HG02588 (cell line): ENCODE results near the gene OR6K3.
"Not testable (repeated sequence)": the region's sequence is repeated elsewhere in the genome, so short reads cannot be mapped to it uniquely, and the experiment has no call there.

Experiments
- ATAC-seq: cut with Tn5 transposase; IDR thresholded peaks from one replicate; pipeline ENCODE4 v1.9.1; 2021; ENCODE audit warnings: mild to moderate bottlenecking, moderate library complexity; ENCODE audit not compliant: unreplicated experiment

The OR6K3 gene

DNA sequence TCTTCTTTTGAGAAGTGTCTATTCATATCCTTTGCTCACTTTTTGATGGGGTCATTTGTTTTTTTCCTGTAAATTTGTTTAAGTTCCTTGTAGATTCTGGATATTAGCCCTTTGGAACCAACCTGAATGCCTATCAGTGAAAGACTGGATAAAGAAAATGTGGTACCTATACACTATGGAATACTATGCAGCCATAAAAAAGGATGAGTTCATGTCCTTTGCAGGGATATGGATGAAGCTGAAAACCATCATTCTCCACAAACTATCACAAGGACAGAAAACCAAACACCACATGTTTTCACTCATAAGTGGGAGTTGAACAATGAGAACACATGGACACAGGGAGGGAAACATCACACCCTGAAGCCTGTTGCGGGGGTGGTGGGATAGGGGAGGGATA, 32.2 kb downstream of the OR6K3 start:
- not testable (repeated sequence) for ATAC-seq

DNA sequence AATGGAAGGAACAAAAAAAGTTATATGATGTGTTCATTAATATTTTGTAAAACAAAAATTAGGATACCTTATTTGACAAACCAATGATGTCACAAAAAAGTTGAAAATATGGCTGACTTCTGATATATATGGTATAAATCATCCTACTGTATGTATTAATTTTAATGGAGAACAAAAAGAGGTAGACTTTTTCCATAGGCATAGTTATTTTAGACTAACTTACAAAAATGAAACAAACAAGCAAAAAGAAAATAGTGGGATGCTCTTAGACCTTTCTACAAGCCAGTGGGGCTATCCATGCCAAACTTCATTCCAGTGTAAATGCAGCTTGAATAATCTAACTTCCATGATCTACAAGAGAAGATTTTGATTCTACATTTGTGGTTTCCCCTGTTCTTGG, 33.5 kb downstream of the OR6K3 start:
- no peak for ATAC-seq

DNA sequence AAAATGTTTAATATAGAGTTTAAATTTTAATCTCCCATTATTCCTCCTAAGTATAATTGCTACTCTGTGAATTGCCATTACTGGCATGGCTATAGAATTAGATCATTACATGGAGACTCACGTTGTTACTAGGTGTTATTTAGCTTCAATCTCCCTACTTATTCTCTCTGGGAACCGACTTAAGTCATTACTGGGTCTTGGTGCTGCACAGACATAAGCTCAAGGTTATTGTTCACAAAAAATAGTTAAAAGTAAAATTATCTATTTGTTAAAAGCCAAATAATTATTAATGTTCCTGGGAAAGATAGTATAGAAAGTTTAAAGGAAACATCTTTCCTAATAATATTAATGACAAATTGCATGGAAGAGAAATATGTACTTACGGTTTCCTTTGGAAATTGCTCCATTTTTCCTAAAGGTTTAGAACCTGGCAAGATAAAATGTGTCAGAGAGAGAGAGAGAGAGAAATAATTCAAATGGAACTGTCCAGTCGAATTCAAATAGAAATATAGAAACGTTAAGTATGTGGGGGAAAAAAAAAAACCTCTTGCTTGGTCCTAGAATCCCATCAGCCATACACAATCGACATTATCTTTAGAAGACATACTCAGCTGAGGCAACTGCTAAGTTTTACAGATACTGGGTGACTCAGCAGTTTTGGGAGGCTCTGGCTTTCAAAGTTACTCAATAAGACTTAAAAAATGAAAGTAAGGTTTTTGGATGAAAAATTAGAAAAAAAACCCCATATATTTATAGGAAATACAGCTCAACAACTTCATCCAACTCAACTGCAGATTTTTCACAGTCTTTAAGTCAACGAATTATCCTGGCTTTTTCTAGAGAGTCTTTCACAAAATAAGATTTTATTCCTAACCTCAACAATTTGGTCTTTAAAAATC, 34.2 kb downstream of the OR6K3 start, which contains the start of gene SPTA1:
Gene SPTA1 (minus strand): TSS at position 605 of the 899 bp plus-strand sequence. CDS start 198 bp downstream, at position 407.
- no peak for ATAC-seq

DNA sequence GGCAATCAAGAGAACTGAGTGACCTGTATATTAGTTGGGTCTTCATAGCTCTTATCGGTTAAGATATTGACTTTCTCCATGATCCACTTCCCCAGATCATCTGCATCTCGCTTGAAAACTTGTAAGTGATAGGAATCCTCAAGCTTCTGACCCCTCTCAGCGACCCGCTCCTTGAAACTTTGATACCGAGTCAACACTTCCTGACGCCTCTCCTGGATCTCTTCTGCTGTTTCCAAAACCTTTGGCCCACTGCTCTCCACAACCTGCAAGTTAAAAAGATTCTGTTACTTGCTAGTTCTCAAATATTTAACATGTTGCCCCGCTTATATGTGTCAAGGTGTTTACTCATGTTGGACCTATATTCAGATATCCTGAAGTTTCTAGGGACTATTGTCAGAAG, 35.4 kb downstream of the OR6K3 start:
- ATAC-seq, result no peak

DNA sequence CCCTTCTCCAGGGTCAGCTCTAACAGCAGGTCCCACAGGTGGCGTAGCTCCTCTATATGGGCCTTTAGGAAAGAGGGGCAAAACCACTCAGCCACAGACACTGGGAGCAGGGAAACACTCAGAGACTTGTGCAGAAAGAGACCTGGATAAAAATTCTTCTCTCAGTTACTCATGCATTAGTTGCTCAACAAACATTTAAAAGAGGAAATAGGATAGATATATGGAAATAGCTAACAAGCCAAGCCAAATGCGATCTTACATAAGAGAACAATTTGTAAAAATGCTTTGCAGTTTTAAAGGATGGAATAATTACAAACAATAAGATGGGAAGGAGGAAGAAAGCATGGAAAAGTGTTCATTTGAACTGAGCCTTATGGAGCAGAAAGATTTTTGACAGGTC, 38.9 kb downstream of the OR6K3 start:
- no peak for ATAC-seq

DNA sequence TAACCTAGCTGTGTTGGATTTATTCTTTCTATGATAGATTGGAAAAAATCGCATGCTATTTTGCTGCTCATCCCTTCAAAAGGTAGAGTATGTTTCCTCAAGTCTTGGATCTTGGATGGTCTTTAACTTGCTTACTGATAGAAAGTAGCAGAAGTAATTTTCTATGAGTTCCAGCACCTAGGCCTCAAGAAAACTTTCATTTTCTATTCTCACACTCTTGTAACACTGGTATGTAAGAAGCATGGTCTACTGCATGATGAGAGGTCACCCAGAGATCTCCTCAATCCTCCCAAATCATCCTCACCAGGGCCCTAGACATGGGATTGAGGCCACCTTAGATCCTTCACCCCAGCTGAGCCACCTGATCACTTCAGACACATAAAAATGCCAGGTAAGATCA, 41.2 kb downstream of the OR6K3 start:
- no peak for ATAC-seq

DNA sequence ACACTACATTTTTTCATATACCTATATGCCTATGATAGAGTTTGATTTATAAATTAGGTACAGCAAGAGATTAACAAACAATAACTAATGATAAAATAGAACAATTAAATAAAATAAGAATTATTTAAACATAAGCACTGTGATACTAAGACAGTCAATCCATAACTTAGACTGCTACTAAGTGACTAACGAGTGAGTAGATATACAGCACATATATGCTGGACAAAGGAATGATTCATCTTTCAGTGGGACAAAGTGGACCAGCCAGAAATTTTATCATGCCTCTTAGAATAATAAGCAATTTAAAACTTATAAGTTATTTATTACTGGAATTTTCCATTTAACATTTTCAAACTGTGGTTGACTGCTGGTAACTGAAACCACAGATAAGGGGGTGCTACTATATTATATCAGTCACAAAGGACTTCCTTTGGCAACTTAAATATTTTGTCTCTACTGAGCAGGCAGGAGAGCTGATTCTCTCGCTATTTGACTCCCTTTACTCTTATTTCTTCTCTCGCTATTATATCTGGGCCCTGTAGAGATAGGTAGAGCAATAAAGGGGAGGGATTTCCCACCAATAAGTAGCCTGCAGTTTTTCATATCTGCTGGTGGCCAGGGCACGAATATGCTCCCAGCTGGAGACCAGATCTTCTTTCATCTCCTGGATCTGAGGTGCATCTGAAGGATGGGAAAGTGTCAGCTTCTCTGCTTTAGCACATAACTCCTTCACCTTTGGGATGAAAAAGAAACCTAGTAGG, 44.8 kb downstream of the OR6K3 start:
- no peak for ATAC-seq

DNA sequence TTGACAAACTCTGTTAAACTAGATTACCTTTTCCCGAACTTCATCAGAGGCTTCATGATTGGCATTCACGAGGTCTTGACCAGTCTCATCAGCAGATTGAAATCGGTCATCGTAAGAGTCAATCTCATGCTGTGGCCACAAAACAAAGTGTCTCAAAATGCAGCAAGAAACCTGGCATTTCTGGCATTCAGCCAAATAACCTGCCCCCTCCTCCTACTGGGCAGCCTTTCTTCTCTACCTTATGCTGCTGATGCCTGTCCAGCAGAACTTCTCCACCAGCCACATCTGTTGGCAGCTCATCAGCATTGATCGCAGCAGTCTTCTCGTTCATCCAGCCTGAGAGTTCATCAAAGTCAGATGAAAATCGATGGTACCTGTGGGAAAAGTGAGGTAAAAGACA, 46.2 kb downstream of the OR6K3 start:
- ATAC-seq, result no peak
